PFSK-1 (cell line): ENCODE data around the gene GAS6.

ENCODE experiments used
- FOXP2 ChIP-seq: optimal IDR thresholded peaks from 2 replicates; pipeline ENCODE3; 2011; ENCODE audit warnings: borderline replicate concordance, control low read depth, inconsistent platforms; ENCODE audit not compliant: insufficient read depth; ENCODE audit errors: extremely low read length, extremely low read depth
- POLR2AphosphoS5 ChIP-seq: IDR thresholded peaks from 2 replicates; pipeline ENCODE4 v1.6.1; 2012; ENCODE audit warnings: low read depth, mild to moderate bottlenecking, control low read depth, low read length, moderate library complexity
- REST ChIP-seq, 2 experiments: IDR thresholded peaks; 2 replicates each; pipeline versions ENCODE4 v1.6.1 to v1.8.0; 2011 to 2012; ENCODE audit warnings: low read depth in 2 of 2, low read length in 2 of 2, control low read depth in 1 of 2, inconsistent platforms in 1 of 2, mild to moderate bottlenecking in 1 of 2, moderate library complexity in 1 of 2; ENCODE audit not compliant: insufficient read depth in 1 of 2
- SIN3A ChIP-seq: IDR thresholded peaks from 2 replicates; pipeline ENCODE4 v1.6.1; 2012; ENCODE audit warnings: mild to moderate bottlenecking, low read length, moderate library complexity, borderline replicate concordance; ENCODE audit not compliant: insufficient read depth
- TAF1 ChIP-seq: IDR thresholded peaks from 2 replicates; pipeline ENCODE4 v1.6.1; 2012; ENCODE audit warnings: low read length, control low read depth, borderline replicate concordance; ENCODE audit not compliant: insufficient read depth

The GAS6 gene

GRCh38 chr13:113882716-113883115 is 18.8 kb upstream of the GAS6 start:
- TF ChIP-seq REST (IDR thresholded peaks at IDR 0.05; ENCODE audit: insufficient read depth in 1 of 2, low read depth in 2 of 2, low read length in 2 of 2) (no peak), SIN3A (no peak)

GRCh38 chr13:113882267-113882630 is 18.4 kb upstream of the GAS6 start:
- no peak for TF ChIP-seq POLR2AphosphoS5
- TF ChIP-seq REST (IDR thresholded peaks at IDR 0.05; ENCODE audit: insufficient read depth in 1 of 2, low read depth in 2 of 2, low read length in 2 of 2), result no peak
- no peak for TF ChIP-seq TAF1

GRCh38 chr13:113881614-113882266 is 17.9 kb upstream of the GAS6 start:
- no peak for TF ChIP-seq SIN3A
- TF ChIP-seq POLR2AphosphoS5, result no peak
- TF ChIP-seq TAF1, result no peak
- TF ChIP-seq FOXP2, result no peak
- no peak for TF ChIP-seq REST (IDR thresholded peaks at IDR 0.05; ENCODE audit: insufficient read depth in 1 of 2, low read depth in 2 of 2, low read length in 2 of 2)

- TF ChIP-seq POLR2AphosphoS5, result no peak
- no peak for TF ChIP-seq TAF1
Measured at GRCh38 chr13:113880651-113881611, 17.1 kb upstream of the GAS6 start.

GRCh38 chr13:113879494-113880360 is 15.9 kb upstream of the GAS6 start:
- TF ChIP-seq REST (IDR thresholded peaks at IDR 0.05; ENCODE audit: insufficient read depth in 1 of 2, low read depth in 2 of 2, low read length in 2 of 2) (no peak), FOXP2 (no peak), SIN3A (no peak), TAF1 (no peak), POLR2AphosphoS5 (no peak)
